GM19193 (cell line): Measurements from ENCODE around the gene ZNF774.

Experiments used
- POLR2A ChIP-seq: IDR thresholded peaks from 4 replicates; pipeline ENCODE4 v1.6.1; 2011; ENCODE audit not compliant: insufficient read depth, insufficient read length; ENCODE audit errors: extremely low read depth

ZNF774 gene

GRCh38 chr15:90396321-90396720, 44.2 kb downstream of the ZNF774 start:
- no peak for TF ChIP-seq POLR2A

- TF ChIP-seq POLR2A, result no peak
Measured at GRCh38 chr15:90400005-90400758, 48.1 kb downstream of the ZNF774 start.

GRCh38 chr15:90400759-90401314, 48.8 kb downstream of the ZNF774 start:
- no peak for TF ChIP-seq POLR2A

GRCh38 chr15:90401495-90401894, 49.4 kb downstream of the ZNF774 start:
- no peak for TF ChIP-seq POLR2A

- TF ChIP-seq POLR2A, result no peak
Measured at GRCh38 chr15:90402223-90402622, 50.1 kb downstream of the ZNF774 start.

GRCh38 chr15:90402767-90403166, 50.7 kb downstream of the ZNF774 start:
- no peak for TF ChIP-seq POLR2A

- TF ChIP-seq POLR2A, result no peak
Measured at GRCh38 chr15:90405055-90405607, 53.0 kb downstream of the ZNF774 start.

GRCh38 chr15:90407336-90407735, 55.3 kb downstream of the ZNF774 start:
- TF ChIP-seq POLR2A, result no peak

GRCh38 chr15:90407871-90408317, 55.8 kb downstream of the ZNF774 start:
- TF ChIP-seq POLR2A, result no peak

- TF ChIP-seq POLR2A, result no peak
Measured at GRCh38 chr15:90408657-90409056, 56.6 kb downstream of the ZNF774 start.

- TF ChIP-seq POLR2A, result no peak
Measured at GRCh38 chr15:90411176-90411575, 59.1 kb downstream of the ZNF774 start.
